ENCODE measurements around the gene CCDC61.

GRCh38 chr19:45999653-46000121, 4.4 kb downstream of the CCDC61 start:
- TF ChIP-seq, protein P1, sequence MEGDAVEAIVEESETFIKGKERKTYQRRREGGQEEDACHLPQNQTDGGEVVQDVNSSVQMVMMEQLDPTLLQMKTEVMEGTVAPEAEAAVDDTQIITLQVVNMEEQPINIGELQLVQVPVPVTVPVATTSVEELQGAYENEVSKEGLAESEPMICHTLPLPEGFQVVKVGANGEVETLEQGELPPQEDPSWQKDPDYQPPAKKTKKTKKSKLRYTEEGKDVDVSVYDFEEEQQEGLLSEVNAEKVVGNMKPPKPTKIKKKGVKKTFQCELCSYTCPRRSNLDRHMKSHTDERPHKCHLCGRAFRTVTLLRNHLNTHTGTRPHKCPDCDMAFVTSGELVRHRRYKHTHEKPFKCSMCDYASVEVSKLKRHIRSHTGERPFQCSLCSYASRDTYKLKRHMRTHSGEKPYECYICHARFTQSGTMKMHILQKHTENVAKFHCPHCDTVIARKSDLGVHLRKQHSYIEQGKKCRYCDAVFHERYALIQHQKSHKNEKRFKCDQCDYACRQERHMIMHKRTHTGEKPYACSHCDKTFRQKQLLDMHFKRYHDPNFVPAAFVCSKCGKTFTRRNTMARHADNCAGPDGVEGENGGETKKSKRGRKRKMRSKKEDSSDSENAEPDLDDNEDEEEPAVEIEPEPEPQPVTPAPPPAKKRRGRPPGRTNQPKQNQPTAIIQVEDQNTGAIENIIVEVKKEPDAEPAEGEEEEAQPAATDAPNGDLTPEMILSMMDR (IDR thresholded peaks at IDR 0.05) = no peak
- TF ChIP-seq POLR2A (IDR thresholded peaks at IDR 0.05) = no peak

All from suprapubic skin (tissue), 3 donors.